BLaER1 treated with 17β-estradiol and CSF1 and Interleukin-3, amounts not matched to agents 10 nM and 100 nM (cell line): ENCODE results near the gene CAMP.

Source experiments
- H3K27ac ChIP-seq, 11 experiments: shearing (Covaris generic); formaldehyde crosslinking; 2 replicates each; pipeline ENCODE4 v1.8.1; 2022
- H3K27me3 ChIP-seq, 11 experiments: shearing (Covaris generic); formaldehyde crosslinking; 2 replicates each; pipeline ENCODE4 v1.8.1; 2022
- H3K36me3 ChIP-seq, 11 experiments: shearing (Covaris generic); formaldehyde crosslinking; 2 replicates each; pipeline ENCODE4 v1.8.1; 2022
- H3K4me1 ChIP-seq, 10 experiments: shearing (Covaris generic); formaldehyde crosslinking; 2 replicates each; pipeline ENCODE4 v1.8.1; 2022
- H3K4me2 ChIP-seq, 11 experiments: shearing (Covaris generic); formaldehyde crosslinking; 2 replicates each; pipeline ENCODE4 v1.8.1; 2022
- H3K4me3 ChIP-seq, 10 experiments: shearing (Covaris generic); formaldehyde crosslinking; 2 replicates each; pipeline ENCODE4 v1.8.1; 2022
- H3K9ac ChIP-seq, 11 experiments: shearing (Covaris generic); formaldehyde crosslinking; 2 replicates each; pipeline ENCODE4 v1.8.1; 2022
- H3K9me3 ChIP-seq, 11 experiments: shearing (Covaris generic); formaldehyde crosslinking; replicated peaks in 1 of 11; 2 replicates each; pipeline ENCODE4 v1.8.1; 2022
- H4K20me1 ChIP-seq, 11 experiments: shearing (Covaris generic); formaldehyde crosslinking; 2 replicates each; pipeline ENCODE4 v1.8.1; 2022
- Cebpa-rat ChIP-seq, 11 experiments: shearing (Covaris generic); IDR thresholded peaks; 2 replicates each; pipeline ENCODE4 v1.8.1; 2022

Gene CAMP

DNA sequence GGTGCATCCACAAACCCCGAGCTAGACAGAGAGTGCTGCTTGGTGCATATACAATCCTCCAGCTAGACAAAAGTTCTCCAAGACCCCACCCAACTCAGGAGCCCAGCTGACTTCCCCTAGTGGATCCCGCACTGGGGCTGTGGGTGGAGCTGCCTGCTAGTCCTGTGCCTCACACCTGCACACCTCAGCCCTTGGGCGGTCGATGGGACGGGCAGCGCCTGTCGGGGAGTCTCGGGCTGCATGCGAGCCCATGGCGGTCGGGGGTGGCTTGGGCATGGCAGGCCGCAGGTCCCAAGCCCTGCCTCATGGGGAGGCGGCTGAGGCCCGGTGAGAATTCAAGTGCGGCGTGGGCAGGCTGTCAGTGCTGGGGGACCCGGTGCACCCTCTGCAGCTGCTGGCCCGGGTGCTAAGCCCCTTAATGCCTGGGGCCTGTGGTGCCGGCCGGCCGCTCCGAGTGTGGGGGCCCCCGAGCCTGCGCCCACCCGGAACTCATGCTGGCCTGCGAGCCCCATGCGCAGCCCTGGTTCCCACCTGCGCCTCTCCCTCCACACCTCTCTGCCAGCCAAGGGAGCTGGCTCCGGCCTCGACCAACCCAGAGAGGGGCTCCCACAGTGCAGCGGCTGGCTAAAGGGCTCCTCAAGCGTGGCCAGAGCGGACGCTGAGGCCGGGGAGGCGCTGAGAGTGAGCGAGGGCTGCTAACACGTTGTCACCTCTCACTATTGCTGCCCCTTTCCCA, 48.6 kb downstream of the CAMP start:
- Histone ChIP-seq H4K20me1 (peaks cover 0 to 21% (median 0%) of the 10 kb centered on the region in 11 experiments; a peak in 4 of 22 replicates), H3K27ac (no peak overlapping the region), H3K4me1 (peaks cover 0 to 3% (median 0%) of the 10 kb centered on the region in 10 experiments; a peak in 1 of 20 replicates), H3K9me3 (peaks cover 0 to 21% (median 9%) of the 10 kb centered on the region in 11 experiments; a peak in 15 of 22 replicates), H3K4me3 (no peak overlapping the region), H3K4me2 (no peak overlapping the region), H3K9ac (no peak overlapping the region), H3K27me3 (no peaks in the 10 kb centered on the region), H3K36me3 (peaks cover 37 to 49% (median 45%) of the 10 kb centered on the region in 11 experiments)
- no peak for TF ChIP-seq Cebpa-rat (IDR thresholded peaks at IDR 0.05)

DNA sequence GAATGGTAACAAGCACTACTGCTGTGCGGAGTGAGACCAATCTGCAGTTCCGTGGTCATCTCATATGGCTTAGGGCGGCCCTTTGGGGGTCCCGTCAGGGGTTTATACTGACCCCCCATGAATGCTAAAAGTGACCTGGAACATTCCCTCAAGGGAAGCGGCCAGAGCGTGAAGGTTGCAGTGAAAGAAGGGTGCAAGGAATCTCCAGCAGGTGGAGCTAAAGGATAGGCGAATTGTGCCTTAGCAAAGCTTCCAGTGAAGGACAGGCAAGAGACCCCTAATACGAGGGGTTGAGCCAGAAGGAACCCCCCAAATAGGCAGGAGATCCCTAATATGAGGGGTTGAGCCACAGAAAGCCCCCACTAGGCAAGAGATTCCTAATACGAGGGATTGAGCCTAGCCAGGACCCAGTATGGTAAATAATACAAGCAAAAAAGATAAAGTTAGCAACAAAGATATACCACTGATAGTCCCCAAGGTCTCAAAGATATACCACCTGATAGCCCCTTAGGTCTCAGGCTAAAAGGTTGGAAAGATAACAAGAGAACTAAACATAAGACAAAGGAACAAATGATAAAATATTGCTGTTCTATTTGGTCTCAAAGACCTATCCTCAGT, 50.4 kb downstream of the CAMP start:
- Histone ChIP-seq H3K27me3 (no peaks in the 10 kb centered on the region), H3K4me2 (no peak overlapping the region), H3K4me1 (peaks cover 0 to 3% (median 0%) of the 10 kb centered on the region in 10 experiments; a peak in 1 of 20 replicates), H3K36me3 (peaks cover 24 to 32% (median 29%) of the 10 kb centered on the region in 11 experiments), H3K9ac (no peak overlapping the region), H3K27ac (no peak overlapping the region), H4K20me1 (peaks cover 0 to 17% (median 0%) of the 10 kb centered on the region in 11 experiments; a peak in 4 of 22 replicates), H3K9me3 (peaks cover 4 to 29% (median 18%) of the 10 kb centered on the region in 11 experiments; a peak in 18 of 22 replicates), H3K4me3 (no peak overlapping the region)
- no peak for TF ChIP-seq Cebpa-rat (IDR thresholded peaks at IDR 0.05)

DNA sequence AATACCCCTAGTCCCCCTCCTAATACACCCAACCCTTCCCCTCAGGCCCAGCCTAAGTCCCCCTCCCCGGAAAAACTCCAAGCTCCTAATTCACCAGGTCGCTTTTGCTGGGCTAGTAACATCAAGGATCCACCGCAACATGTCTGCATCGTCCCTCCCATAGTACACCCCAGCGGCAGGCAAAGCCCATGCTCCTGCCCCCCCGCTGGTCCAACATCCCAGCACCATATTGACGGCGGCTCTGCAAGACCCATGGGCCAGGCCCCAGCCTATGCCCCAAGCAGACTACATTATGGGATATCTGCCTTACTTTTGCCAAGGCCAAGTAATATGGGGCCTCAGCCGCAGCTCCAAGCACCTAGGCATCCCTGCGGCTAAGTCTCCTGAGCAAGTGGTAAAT, 51.2 kb downstream of the CAMP start:
- Histone ChIP-seq H3K9ac (no peak overlapping the region; a peak in 1 of 22 replicates), H3K9me3 (peaks cover 5 to 34% (median 19%) of the 10 kb centered on the region in 11 experiments; a peak in 18 of 22 replicates), H3K4me2 (no peak overlapping the region), H3K4me1 (peaks cover 0 to 3% (median 0%) of the 10 kb centered on the region in 10 experiments; a peak in 1 of 20 replicates), H3K27ac (no peak overlapping the region), H3K4me3 (no peak overlapping the region), H3K36me3 (peaks cover 16 to 29% (median 22%) of the 10 kb centered on the region in 11 experiments), H4K20me1 (peaks cover 0 to 12% (median 0%) of the 10 kb centered on the region in 11 experiments; a peak in 4 of 22 replicates), H3K27me3 (no peaks in the 10 kb centered on the region)
- no peak for TF ChIP-seq Cebpa-rat (IDR thresholded peaks at IDR 0.05)
